Stimulated activated CD4-positive, alpha-beta T cell treated with anti-CD3 and anti-CD28 coated beads, Interleukin-2, amount 100 ng/mL, for 24 hours (primary cell): ENCODE results near the gene ABR.

ENCODE experiments used
- DNase-seq, 2 donors: peaks; one replicate each; pipeline ENCODE4 v3.0.0-alpha.2; 2020

The ABR gene

GRCh38 chr17:954431-955164, 225.2 kb downstream of the ABR start:
- no peak for DNase-seq

GRCh38 chr17:953767-954166, 226.0 kb downstream of the ABR start:
- no peak for DNase-seq
